ENCODE data around the gene CCDC192.

GRCh38 chr5:127940854-127941253 is 237.7 kb downstream of the CCDC192 start:
- TF ChIP-seq, protein P1, sequence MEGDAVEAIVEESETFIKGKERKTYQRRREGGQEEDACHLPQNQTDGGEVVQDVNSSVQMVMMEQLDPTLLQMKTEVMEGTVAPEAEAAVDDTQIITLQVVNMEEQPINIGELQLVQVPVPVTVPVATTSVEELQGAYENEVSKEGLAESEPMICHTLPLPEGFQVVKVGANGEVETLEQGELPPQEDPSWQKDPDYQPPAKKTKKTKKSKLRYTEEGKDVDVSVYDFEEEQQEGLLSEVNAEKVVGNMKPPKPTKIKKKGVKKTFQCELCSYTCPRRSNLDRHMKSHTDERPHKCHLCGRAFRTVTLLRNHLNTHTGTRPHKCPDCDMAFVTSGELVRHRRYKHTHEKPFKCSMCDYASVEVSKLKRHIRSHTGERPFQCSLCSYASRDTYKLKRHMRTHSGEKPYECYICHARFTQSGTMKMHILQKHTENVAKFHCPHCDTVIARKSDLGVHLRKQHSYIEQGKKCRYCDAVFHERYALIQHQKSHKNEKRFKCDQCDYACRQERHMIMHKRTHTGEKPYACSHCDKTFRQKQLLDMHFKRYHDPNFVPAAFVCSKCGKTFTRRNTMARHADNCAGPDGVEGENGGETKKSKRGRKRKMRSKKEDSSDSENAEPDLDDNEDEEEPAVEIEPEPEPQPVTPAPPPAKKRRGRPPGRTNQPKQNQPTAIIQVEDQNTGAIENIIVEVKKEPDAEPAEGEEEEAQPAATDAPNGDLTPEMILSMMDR (IDR thresholded peaks at IDR 0.05), result no peak
- TF ChIP-seq EZH2 (IDR thresholded peaks at IDR 0.05), result no peak
- no peak for TF ChIP-seq EZH2phosphoT487 (IDR thresholded peaks at IDR 0.05)
